ENCODE data around the gene SH3BP4.

SH3BP4 gene

GRCh38 chr2:234967870-234968208 is 16.0 kb downstream of the SH3BP4 start:
- DNase-seq (ENCODE audit: low spot score): no peak

DNA sequence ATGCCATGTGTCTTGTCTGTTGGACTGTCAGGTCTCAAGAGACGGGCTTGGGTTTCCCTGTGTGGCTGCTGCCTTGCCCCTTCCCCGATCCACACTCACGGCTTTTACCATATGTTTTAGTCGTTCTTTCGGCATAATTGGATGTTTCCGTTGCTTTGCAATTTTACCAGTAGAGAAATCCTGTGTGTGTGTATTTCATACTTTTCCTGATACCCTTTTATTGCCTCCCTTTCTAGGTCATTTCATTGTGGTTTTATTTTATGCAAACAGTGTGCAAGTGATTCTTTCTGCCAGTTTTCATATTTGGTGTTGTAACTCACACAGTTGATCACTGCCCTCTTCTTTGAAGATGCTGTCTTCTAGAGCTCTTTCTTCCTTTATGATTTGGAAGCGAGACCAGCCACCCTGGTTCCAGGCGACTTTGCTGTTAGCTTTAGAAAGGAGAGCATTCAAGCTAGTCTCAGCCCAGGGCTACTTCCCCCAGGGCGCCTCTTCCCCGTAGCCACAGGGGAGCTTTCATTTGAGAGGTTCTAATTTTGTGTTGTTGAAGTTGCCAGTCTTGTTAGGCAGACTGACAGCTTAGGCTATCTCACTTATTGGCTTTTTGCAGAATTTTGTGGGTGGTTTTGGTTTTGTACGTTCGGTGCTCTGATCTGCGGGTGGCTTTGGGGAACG is 17.0 kb downstream of the SH3BP4 start:
- no peak for DNase-seq (ENCODE audit: low spot score)

- no peak for DNase-seq (ENCODE audit: low spot score)
These were observed 17.7 kb downstream of the SH3BP4 start for GRCh38 chr2:234969306-234970098.

DNA sequence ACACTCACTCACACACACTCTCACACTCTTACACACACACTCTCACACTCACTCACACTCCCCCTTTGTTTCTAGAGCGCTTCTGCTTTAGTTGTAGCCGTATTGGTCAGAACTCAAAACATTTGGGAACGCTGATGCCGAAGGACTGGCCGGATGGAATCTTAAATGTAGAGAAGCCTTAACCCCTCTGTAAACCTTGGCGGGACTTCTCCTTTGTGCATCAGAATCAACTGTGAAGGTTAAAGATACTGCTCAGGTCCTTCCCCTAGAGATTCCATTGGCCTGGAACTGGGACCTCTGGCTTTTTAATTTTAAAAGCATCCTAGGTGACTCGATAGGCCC is 18.3 kb downstream of the SH3BP4 start:
- no peak for DNase-seq (ENCODE audit: low spot score)

DNA sequence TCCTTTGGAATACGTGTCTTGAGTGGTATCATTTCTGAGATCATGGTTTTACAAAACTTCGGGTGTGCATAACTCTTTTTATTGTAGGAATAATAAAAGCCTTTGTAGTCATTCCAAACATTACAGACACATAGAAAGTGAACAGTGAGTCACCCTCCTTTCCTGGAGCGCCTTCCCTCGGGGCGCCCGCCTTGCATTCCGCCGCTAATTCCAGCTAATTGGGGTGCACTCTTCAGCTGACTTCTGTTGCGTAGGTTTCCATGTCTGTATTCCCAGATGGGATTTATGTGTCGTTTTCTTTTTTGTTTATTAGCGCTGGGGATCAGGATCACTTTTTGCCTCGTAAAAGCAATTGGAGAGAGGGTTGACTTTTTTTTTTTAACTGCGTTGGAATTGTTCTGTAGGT is 18.7 kb downstream of the SH3BP4 start:
- no peak for DNase-seq (ENCODE audit: low spot score)

GRCh38 chr2:234971496-234971895 is 19.7 kb downstream of the SH3BP4 start:
- DNase-seq (ENCODE audit: low spot score): no peak

DNA sequence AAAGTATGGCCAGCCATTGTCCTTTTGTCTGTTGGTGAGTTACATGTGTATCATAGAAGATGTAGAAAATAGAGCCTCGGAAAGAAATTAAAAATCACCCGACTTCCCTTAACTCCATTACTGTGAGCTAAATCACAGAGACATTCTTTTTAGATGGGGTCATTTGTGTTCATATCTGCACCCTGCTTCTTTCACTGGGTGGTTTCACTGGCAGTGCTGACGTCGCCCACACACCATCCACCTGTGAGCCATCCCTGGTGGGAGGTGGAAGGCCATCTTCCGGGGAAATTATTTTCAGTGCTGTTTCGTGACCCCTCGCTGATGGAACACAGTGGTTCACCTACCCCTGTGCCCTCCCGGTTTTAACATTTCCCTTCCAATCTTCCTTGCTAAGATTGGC is 21.2 kb downstream of the SH3BP4 start:
- DNase-seq (ENCODE audit: low spot score): no peak

- DNase-seq (ENCODE audit: low spot score): no peak
These were observed 22.9 kb downstream of the SH3BP4 start for GRCh38 chr2:234974501-234975385.

GRCh38 chr2:234975611-234976010 is 23.8 kb downstream of the SH3BP4 start:
- no peak for DNase-seq (ENCODE audit: low spot score)

- no peak for DNase-seq (ENCODE audit: low spot score)
These were observed 24.8 kb downstream of the SH3BP4 start for GRCh38 chr2:234976479-234977227.

DNA sequence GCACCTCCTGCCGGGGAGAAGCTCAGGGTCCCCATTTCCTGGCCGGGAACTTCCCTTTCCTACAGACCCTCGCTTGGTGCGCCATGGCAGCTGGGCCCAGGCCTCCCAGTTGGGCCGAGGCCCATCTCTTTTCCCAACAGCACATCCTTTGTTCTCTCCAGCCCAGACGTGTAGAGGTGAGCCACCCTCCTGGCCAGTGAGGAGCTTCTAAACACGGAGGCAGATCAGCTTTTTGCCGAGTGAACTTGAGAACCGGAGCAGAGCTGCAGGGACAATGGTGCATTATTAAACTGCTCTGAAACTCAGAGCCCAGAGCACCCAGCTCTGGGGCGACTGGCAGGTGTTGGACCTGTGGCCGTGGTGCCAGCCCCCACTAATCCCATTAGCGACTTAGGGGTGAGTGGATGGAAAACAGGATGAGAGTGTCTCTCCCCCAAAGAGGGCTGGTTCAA is 25.4 kb downstream of the SH3BP4 start:
- no peak for DNase-seq (ENCODE audit: low spot score)

DNA sequence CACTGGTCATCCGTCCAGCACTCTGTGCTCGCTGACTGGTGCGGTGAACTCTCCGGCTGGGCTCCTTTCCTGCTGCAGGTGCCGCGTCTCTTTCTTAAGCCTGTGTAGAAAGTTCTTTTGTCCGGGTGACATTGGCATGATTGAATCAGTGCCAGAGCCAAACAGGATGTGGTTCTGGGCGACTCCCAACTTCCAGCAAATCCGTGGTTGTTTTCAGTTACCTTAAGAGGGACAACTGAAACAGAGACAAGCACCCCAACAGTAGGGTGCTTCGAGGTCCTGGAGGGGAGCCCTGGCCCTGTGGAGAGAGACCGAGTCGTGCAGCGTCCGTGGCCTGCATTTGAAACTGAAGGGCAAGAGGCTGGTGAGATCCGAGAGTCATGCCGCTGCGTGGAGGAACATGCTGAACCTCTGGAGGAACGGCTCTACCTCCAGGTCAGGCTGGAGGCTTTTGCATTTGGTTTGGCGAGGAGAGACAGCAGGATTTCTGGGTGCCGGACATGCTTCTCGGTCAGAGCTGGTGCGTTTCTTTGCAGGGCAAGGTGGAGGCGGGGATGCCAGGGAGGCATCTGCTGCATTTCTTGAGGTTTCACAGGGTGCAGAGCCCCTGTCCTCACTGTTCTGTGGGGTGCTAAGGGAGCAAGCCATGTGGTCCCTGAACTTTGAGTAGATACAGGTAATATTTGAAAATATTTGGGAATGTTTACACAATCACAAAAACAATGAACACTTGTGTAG is 26.8 kb downstream of the SH3BP4 start:
- no peak for DNase-seq (ENCODE audit: low spot score)

DNA sequence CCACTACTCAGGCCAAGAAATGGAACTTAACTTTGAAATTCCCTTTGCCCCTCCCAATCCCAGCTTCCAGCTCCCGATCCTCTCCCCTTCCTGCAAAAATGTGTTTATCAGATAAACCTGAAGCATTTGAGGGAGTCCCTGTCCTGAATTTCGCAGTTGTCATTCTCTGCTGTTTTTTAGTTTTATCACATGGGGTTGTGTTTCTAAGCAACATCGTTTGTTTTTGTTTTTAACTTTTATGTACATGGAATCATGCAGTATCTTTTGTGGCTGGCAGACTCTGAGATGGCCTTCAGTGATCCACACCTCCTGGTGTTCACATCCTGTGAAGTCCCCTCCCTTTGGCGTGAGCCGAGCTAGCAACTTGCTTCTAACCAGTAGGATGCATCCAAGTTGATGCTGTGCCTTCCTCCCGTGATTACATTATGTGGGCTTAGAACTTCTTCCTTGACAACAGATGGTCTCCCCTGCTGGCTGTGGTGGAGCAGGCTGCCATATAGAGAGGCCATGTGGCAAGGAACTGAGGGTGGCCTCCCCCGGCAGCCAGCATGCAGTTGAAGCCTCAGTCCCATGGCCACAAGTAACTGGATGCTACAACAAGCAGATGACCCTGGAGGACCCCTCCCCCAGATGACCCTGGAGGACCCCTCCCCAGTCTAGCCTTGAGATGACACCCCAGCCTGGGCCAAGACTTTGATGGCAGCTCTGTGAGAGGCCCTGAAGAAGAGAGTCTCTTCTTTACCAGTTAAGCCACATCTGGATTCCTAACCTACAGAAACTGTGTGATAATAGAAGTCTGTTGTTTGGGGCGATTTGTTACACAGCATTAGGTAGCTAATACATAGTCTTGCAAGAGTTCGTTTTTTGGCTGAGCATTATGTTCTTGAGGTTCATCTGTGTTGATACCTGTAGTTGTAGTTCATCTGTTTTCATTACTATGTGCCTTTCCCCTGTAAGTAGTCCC is 27.7 kb downstream of the SH3BP4 start:
- no peak for DNase-seq (ENCODE audit: low spot score)

DNA sequence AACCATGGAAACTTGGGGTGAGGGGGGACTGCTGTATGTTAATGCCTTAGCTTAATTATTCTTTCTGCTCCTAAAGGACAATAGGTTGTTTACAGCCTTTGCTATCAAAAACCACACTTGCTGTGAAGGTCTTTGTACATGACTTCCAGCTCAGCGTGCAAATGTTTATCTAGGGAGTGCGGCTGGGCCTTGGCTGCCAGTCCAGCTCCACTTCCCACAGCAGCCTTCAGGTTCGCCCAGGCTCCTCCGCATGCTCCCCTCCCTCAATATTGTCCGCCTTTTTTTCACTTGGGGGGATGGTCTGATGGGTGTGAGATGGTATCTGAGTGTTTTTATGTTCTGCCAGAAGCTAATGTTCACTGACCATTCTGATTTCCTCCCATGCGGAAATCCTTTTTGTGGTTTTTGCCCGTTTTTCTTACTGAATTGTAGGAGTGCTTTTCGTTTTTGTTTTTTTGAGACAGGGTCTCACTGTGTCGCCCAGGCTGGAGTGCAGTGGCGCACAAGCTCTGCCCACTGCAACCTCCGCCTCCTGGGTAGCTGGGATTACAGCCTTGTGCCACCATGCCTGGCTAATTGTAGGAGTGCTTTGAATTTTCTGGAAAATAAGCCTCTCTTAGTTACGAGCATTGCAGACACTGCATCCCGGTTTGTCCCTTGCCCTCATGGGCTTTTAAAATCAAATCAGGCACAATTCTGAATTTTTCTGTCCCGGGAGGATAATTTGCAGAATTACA is 28.8 kb downstream of the SH3BP4 start:
- DNase-seq (ENCODE audit: low spot score): no peak

DNA sequence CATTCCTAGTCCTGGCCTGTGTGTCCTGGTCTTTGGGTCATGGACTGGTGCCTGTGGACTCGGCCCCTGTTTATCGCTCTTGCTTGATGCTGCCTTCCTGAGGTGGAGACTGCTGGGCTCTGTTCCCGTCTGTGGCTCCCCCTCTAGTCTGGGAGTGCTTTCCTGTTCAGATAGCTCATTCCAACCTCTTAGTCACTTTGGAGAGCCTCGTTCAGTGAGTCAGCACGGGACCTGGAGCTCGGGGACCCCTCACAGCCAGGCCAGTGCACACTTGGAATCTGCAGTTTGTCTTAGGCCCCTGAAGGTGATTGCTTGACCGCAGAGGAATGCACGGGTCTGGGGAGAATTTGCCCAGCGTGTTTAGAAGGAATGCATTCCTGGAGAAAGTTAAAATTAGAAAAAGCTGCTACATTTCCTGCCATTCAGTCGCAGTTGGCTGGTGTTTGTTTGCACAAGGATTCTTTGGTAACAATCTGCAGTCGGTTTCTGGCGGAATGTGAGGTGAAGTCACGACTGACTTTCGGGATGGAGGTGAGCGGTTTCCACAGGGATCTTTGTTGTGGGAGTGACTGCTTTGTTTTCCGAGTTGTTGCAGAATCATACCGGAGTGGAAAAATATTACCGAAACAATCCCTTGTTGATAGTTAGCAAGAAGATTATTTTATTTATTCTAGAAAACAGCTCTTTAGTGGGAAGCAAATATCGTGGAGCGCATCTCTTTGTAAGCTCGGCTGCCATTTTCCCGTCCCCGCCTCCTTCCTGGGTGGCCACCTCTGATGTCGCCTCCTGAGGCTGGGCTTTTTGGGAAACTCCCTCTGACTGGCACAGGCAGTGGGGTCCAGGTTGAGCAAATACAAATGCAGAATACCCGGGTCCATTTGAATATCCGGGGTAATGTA is 29.6 kb downstream of the SH3BP4 start:
- DNase-seq (ENCODE audit: low spot score): no peak

DNA sequence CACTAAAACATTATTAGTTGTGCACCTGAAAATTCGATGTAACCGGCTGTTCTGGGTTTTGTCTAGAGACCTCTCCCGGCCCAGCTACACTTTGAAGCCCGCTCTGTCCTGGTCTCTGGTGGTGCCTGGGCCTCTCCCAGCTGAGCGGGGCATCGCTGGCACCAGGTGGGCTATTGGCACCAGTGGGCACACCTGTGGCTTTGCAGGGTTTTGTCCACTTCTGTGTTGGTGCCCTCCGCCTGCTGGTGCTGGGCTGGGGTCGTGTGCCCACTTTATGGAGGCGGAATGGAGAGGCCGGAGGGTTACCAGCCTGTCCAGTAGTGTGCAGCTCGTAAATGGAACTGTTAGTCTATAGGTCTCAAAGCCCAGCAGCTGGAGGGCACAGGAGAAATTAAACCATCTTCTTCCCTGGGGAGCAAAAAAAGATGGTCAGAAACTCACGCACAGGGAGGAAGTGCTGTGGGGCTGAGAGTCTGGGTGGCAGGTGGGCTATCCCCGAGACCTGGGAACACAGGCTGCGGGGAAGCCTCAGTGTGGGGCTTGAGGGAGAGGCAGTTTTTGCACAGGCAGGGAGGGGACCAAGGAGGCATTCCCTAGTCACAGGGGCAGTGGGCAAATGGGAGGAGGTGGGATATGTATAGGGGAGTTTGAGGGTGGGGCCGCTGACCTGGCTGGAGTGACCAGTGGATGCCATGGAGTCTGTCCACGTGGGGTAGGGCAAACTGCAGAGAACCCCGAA is 30.4 kb downstream of the SH3BP4 start:
- DNase-seq (ENCODE audit: low spot score): no peak

DNA sequence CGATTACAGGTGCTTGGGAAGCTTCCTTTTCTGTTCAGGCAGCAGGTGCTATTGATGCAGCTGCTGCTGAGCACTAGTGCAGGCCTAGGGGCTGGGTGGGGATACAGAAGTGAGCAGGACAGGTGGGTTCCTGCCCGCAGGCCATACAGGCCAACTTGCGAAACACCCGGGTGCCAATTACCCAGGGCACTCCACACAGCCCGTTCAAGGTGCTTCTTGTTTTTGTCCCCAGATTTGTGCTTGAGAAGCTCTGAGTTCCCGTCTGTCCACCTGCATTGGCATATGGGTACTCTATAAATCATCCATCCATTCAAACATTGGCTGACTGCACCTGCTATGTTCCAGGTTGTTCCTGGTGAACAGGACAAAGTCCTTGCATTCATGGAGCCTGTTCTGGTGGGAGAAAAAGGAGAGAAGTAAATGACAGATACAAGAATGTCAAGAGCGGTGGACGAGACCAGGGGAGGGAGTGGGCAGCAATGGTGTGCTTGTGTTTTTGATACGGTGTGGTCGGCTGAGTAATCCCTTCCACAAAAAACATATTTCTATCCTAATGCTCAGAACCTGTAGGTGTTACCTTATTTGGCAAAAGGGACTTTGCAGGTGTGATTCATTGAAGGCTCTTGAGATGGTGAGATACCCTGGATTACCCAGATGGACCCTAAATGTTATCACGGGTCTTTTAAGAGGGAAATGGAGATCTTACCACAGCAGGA is 31.4 kb downstream of the SH3BP4 start:
- no peak for DNase-seq (ENCODE audit: low spot score)
